ENCODE data around the gene FIG4. TPM values are rescaled to one million over a fixed set of nuclear protein-coding genes. Genes with fewer than 3 reads are reported as not detected.
"Not testable (repeated sequence)": the region's sequence is repeated elsewhere in the genome, so short reads cannot be mapped to it uniquely, and the experiment has no call there.

Gene FIG4
- total RNA-seq, 4 donors from 2014 or later = 12.5 to 23.0 (median 19.3) TPM

GRCh38 chr6:109743739-109744138 lies 52.6 kb downstream of the FIG4 start:
- 43 to 52% methylated on average over 1 to 2 of the region's 2 CpGs for WGBS, 2 donors (ENCODE audit: low coverage in 1 of 2)

GRCh38 chr6:109744779-109745178 lies 53.7 kb downstream of the FIG4 start:
- H3K36me3 ChIP-seq = peaks cover 0 to 57% of the 10 kb centered on the region in 2 donors
- not testable (repeated sequence) for H3K4me3 ChIP-seq, ATAC-seq, H3K27me3 ChIP-seq, H3K9me3 ChIP-seq, H3K4me1 ChIP-seq, H3K27ac ChIP-seq
- 100% methylated on average over 2 of the region's 3 CpGs; no CpG with 5 or more reads in 1 of the 2 donors for WGBS, 2 donors (ENCODE audit: low coverage in 1 of 2)

More at GRCh38 chr6:109743739-109744138, 52.6 kb downstream of the FIG4 start:
- Histone ChIP-seq H3K27me3 (no peaks in the 10 kb centered on the region), H3K27ac (no peak overlapping the region), H3K36me3 (peaks cover 0 to 61% of the 10 kb centered on the region in 2 donors), H3K4me3 (no peak overlapping the region), H3K9me3 (no peaks in the 10 kb centered on the region), H3K4me1 (no peaks in the 10 kb centered on the region)
- no peak for TF ChIP-seq POLR2A (IDR thresholded peaks at IDR 0.05)
- TF ChIP-seq POLR2AphosphoS5 (IDR thresholded peaks at IDR 0.05) = no peak
- TF ChIP-seq, protein P1, sequence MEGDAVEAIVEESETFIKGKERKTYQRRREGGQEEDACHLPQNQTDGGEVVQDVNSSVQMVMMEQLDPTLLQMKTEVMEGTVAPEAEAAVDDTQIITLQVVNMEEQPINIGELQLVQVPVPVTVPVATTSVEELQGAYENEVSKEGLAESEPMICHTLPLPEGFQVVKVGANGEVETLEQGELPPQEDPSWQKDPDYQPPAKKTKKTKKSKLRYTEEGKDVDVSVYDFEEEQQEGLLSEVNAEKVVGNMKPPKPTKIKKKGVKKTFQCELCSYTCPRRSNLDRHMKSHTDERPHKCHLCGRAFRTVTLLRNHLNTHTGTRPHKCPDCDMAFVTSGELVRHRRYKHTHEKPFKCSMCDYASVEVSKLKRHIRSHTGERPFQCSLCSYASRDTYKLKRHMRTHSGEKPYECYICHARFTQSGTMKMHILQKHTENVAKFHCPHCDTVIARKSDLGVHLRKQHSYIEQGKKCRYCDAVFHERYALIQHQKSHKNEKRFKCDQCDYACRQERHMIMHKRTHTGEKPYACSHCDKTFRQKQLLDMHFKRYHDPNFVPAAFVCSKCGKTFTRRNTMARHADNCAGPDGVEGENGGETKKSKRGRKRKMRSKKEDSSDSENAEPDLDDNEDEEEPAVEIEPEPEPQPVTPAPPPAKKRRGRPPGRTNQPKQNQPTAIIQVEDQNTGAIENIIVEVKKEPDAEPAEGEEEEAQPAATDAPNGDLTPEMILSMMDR (IDR thresholded peaks at IDR 0.05) = no peak
- TF ChIP-seq EP300 (IDR thresholded peaks at IDR 0.05) = no peak
- no peak for ATAC-seq

DNA sequence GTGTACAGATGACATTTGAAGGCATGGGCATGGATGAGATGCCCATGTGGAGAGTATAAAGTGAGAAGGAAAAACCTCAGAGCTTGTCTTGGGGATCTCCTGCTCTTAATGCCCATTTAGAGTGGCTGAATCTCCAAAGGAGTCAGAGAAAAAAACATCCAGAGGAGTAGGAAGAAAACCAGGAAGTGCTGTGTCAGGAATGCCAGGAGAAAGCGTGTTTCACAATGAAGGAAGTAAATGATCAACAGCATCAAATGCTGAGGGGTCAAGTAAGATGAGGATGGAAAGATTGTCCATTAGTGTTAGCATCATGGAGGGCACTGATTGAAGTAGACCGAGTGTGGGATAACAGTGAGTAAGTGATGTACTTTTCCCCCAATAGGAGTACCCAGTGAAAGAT lies 56.1 kb downstream of the FIG4 start:
- TF ChIP-seq POLR2A (IDR thresholded peaks at IDR 0.05) (no peak), EP300 (IDR thresholded peaks at IDR 0.05) (no peak), POLR2AphosphoS5 (IDR thresholded peaks at IDR 0.05) (no peak)
- TF ChIP-seq, protein P1 (IDR thresholded peaks at IDR 0.05) = no peak
- no peaks in the 10 kb centered on the region for H3K27me3 ChIP-seq
- WGBS, 2 donors (ENCODE audit: low coverage in 1 of 2) = 92 to 100% methylated on average over 1 to 2 of the region's 2 CpGs
- peaks cover 0 to 33% of the 10 kb centered on the region in 2 donors for H3K36me3 ChIP-seq
- no peaks in the 10 kb centered on the region for H3K9me3 ChIP-seq
- ATAC-seq = no peak
- H3K27ac ChIP-seq = no peak overlapping the region
- no peaks in the 10 kb centered on the region for H3K4me1 ChIP-seq
- H3K4me3 ChIP-seq = no peak overlapping the region

- Histone ChIP-seq H3K27ac (no peak overlapping the region), H3K9me3 (no peaks in the 10 kb centered on the region), H3K4me3 (no peak overlapping the region), H3K4me1 (peaks cover 0 to 2% (median 0%) of the 10 kb centered on the region in 3 donors), H3K36me3 (peaks cover 0 to 30% of the 10 kb centered on the region in 2 donors), H3K27me3 (no peaks in the 10 kb centered on the region)
- ATAC-seq = no peak
- 90 to 96% methylated on average over 3 of the region's 3 CpGs for WGBS, 2 donors (ENCODE audit: low coverage in 1 of 2)
- TF ChIP-seq, protein P1 (IDR thresholded peaks at IDR 0.05) = no peak
- TF ChIP-seq POLR2AphosphoS5 (IDR thresholded peaks at IDR 0.05) (no peak), POLR2A (IDR thresholded peaks at IDR 0.05) (no peak), EP300 (IDR thresholded peaks at IDR 0.05) (no peak)
These were observed 68.2 kb downstream of the FIG4 start for GRCh38 chr6:109759098-109759955.

DNA sequence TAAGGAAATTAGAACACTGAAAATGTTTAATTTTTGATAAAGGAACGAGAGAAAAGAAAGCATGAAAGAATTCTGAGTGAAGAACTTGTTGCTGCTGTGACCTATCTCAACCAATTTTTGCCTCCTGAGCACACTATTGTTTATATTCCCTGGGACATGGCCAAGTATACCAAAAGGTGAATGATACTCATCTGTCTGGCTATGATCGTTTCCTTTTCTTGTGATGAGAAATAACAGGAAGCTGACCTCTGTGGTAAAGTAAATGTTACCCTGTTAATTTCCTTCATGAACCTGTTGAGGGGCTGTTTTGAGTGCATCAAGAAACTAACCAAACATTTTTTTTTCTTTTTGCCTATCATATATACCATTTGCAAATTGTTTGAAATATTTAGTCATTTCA lies 69.1 kb downstream of the FIG4 start:
- no peak overlapping the region for H3K4me3 ChIP-seq
- WGBS, 2 donors (ENCODE audit: low coverage in 1 of 2) = 51 to 56% methylated on average over 2 of the region's 2 CpGs
- peaks cover 0 to 2% (median 0%) of the 10 kb centered on the region in 3 donors for H3K4me1 ChIP-seq
- H3K9me3 ChIP-seq = no peaks in the 10 kb centered on the region
- H3K36me3 ChIP-seq = peaks cover 0 to 34% of the 10 kb centered on the region in 2 donors
- TF ChIP-seq, protein P1 (IDR thresholded peaks at IDR 0.05) = no peak
- TF ChIP-seq POLR2A (IDR thresholded peaks at IDR 0.05) = no peak
- TF ChIP-seq EP300 (IDR thresholded peaks at IDR 0.05) = no peak
- no peak for TF ChIP-seq POLR2AphosphoS5 (IDR thresholded peaks at IDR 0.05)
- no peaks in the 10 kb centered on the region for H3K27me3 ChIP-seq
- H3K27ac ChIP-seq = no peak overlapping the region
- ATAC-seq = no peak

All from gastroesophageal sphincter (tissue), 4 donors.